GM12878 (cell line): ENCODE measurements around the gene ARMC2. TPM values are rescaled to one million over a fixed set of nuclear protein-coding genes. Genes with fewer than 3 reads are reported as not detected.

Source experiments
- ATAC-seq: fragments of 200-7000 bp; cut with Tn5 transposase; 3 replicates; pipeline ENCODE4 v1.9.1; 2020; ENCODE audit warnings: mild to moderate bottlenecking, moderate library complexity
- BruUV-seq: library from RNA; stranded (reverse); fragments of 400-500 nt; replicated peaks from 2 replicates; lab custom pipeline; 2021; lab: Mats Ljungman, UMichigan
- CTCF ChIA-PET: fragments of 300-600 bp; sonication (Branson Sonifier 250); formaldehyde crosslinking; extraction: SDS; loops from one replicate; lab custom pipeline; 2021; ENCODE audit warnings: inconsistent platforms; lab: Yijun Ruan, JAX
- POLR2A ChIA-PET: fragments of 350-600 bp; formaldehyde crosslinking; extraction: SDS; loops from one replicate; lab custom pipeline; 2021; ENCODE audit warnings: inconsistent platforms; lab: Charles Lee
- RAD21 ChIA-PET: fragments of 300-600 bp; sonication (Branson Sonifier 250); formaldehyde crosslinking; loops from one replicate; lab custom pipeline; 2023; ENCODE audit warnings: antibody characterized with exemption; ENCODE audit not compliant: unreplicated experiment; lab: Charles Lee
- SMC1A ChIA-PET: fragments of 300-600 bp; sonication (Branson Sonifier 250); formaldehyde crosslinking; loops from one replicate; lab custom pipeline; 2023; ENCODE audit not compliant: unreplicated experiment, uncharacterized antibody; lab: Charles Lee
- DNase-seq: peaks from one replicate; pipeline ENCODE4 v3.0.0-alpha.2; 2011; ENCODE audit warnings: low read depth, low spot score
- FAIRE-seq: peaks from 3 replicates; lab custom pipeline; 2011; peaks lifted over from hg19 to GRCh38; lab: Jason Lieb, UNC
- H2AFZ ChIP-seq: 2 replicates; pipeline ENCODE4 v1.6.0; 2011; ENCODE audit warnings: low read depth, low read length, control low read depth; ENCODE audit not compliant: control insufficient read depth
- H3K27ac ChIP-seq: 2 replicates; pipeline ENCODE4 v1.5.1; 2011; ENCODE audit warnings: control low read depth; ENCODE audit not compliant: control insufficient read depth, insufficient read depth
- H3K27me3 ChIP-seq, 2 experiments: replicated peaks in 1 of 2; 2 replicates each; pipeline versions ENCODE4 v1.6.0 to v1.6.1; 2011; ENCODE audit warnings: low read length in 1 of 2; ENCODE audit not compliant: control insufficient read depth in 2 of 2, insufficient read depth in 2 of 2
- H3K36me3 ChIP-seq, 2 experiments: 2 replicates each; pipeline ENCODE4 v1.5.1; 2011; ENCODE audit warnings: low read length in 1 of 2; ENCODE audit not compliant: control insufficient read depth in 2 of 2, insufficient read depth in 2 of 2
- H3K4me1 ChIP-seq: 2 replicates; pipeline ENCODE4 v1.6.1; 2011; ENCODE audit warnings: mild to moderate bottlenecking, low read length, moderate library complexity, mixed read lengths; ENCODE audit not compliant: control insufficient read depth, insufficient read depth
- H3K4me2 ChIP-seq: 2 replicates; pipeline ENCODE4 v1.6.0; 2011; ENCODE audit warnings: control low read depth; ENCODE audit not compliant: control insufficient read depth, insufficient read depth
- H3K4me3 ChIP-seq: fragments of 200-600 bp; sonication (generic); 2 replicates; pipeline ENCODE4 v1.5.1; 2016
- H3K79me2 ChIP-seq: 2 replicates; pipeline ENCODE4 v1.6.0; 2011; ENCODE audit warnings: low read length; ENCODE audit not compliant: control insufficient read depth, insufficient read depth
- H3K9ac ChIP-seq: 2 replicates; pipeline ENCODE4 v1.8.0; 2011; ENCODE audit warnings: low read length, control low read depth, mixed read lengths; ENCODE audit not compliant: control insufficient read depth, insufficient read depth
- H3K9me3 ChIP-seq: replicated peaks from 3 replicates; pipeline ENCODE4 v1.5.1; 2011; ENCODE audit warnings: mild to moderate bottlenecking, low read length; ENCODE audit not compliant: control insufficient read depth, insufficient read depth
- H4K20me1 ChIP-seq: 2 replicates; pipeline ENCODE4 v1.6.0; 2011; ENCODE audit not compliant: control insufficient read depth, insufficient read depth
- NFIC ChIP-seq: IDR thresholded peaks from 2 replicates; pipeline ENCODE4 v1.6.1; 2012; ENCODE audit warnings: low read depth, mild to moderate bottlenecking, inconsistent platforms, low read length, moderate library complexity
- RAD51 ChIP-seq: fragments of 450-650 bp; IDR thresholded peaks from 2 replicates; pipeline ENCODE4 v1.6.1; 2016; ENCODE audit warnings: moderate library complexity, mild to moderate bottlenecking, inconsistent platforms
- RUNX3 ChIP-seq: IDR thresholded peaks from 2 replicates; pipeline ENCODE4 v1.6.1; 2012; ENCODE audit warnings: low read length, inconsistent platforms
- SP1 ChIP-seq: IDR thresholded peaks from one replicate; pipeline ENCODE4 v1.6.1; 2011; ENCODE audit warnings: low read depth, low read length
- SUPT20H ChIP-seq: IDR thresholded peaks from 2 replicates; pipeline ENCODE4 v1.6.1; 2011; ENCODE audit warnings: low read depth, mild to moderate bottlenecking, low read length, moderate library complexity, borderline replicate concordance; ENCODE audit not compliant: control insufficient read depth
- ZNF384 ChIP-seq: IDR thresholded peaks from 2 replicates; pipeline ENCODE4 v1.6.1; 2012; ENCODE audit warnings: low read depth, mild to moderate bottlenecking, low read length, improper control_type of control experiment, borderline replicate concordance
- in situ Hi-C: fragments of 300-500 bp; cut with MboI; formaldehyde crosslinking; loops from 9 replicates; pipeline ENCODE4 v1.14.3; 2018; ENCODE audit warnings: mixed read lengths
- intact Hi-C: fragments of 100-400 bp; cut with micrococcal nuclease; formaldehyde crosslinking; loops from one replicate; pipeline ENCODE4 v1.14.2; 2022; ENCODE audit not compliant: unreplicated experiment
- polyA plus RNA-seq, 11 experiments: library from polyadenylated mRNA; depleted of rRNA in 4 of 11; unstranded in 6 of 11; stranded (reverse) in 5 of 11; fragments of >200 nt; fragmentation: Nextera tagmentation in 4 of 11; fragmentation: Illumina TruSeq in 1 of 11; extraction: Ambion mirVana in 4 of 11; extraction: Trizol in 1 of 11; gene quantifications; 1 replicate in 1 of 11; 2 replicates in 10 of 11; pipeline versions ENCODE4 v1.2.1 to v1.2.3, GENCODE V29; 2011 to 2016; ENCODE audit warnings: inconsistent platforms in 2 of 11, missing spikeins in 2 of 11, low read depth in 1 of 11
- total RNA-seq, 4 experiments: library from RNA; depleted of rRNA in 3 of 4; stranded (reverse); fragments of >200 nt in 3 of 4; fragmentation: Illumina TruSeq in 1 of 4; extraction: Trizol in 1 of 4; gene quantifications; 2 replicates each; pipeline versions ENCODE4 v1.2.1 to v1.2.3, GENCODE V29; 2013 to 2021
- TF ChIP-seq, protein P1 (sequence below): fragments of 450-650 bp; formaldehyde crosslinking; IDR thresholded peaks from 2 replicates; pipeline ENCODE4 v1.5.0; 2022; ENCODE audit warnings: mild to moderate bottlenecking, missing genetic modification characterization
- TF ChIP-seq, protein P2 (sequence below): IDR thresholded peaks from 2 replicates; pipeline ENCODE4 v1.6.1; 2011; ENCODE audit warnings: low read depth, low read length, improper control_type of control experiment, borderline replicate concordance
- TF ChIP-seq, protein P3 (sequence below): fragments of 450-650 bp; IDR thresholded peaks from 2 replicates; pipeline ENCODE4 v1.6.1; 2017; ENCODE audit warnings: low read depth, mild to moderate bottlenecking, moderate library complexity
- TF ChIP-seq, protein P4 (sequence below): IDR thresholded peaks from 2 replicates; pipeline ENCODE4 v1.6.1; 2012; ENCODE audit warnings: low read depth, low read length, improper control_type of control experiment

Gene ARMC2
- total and polyA plus RNA-seq, 10 of the 15 experiments (the other 5 are each of a cell fraction or from before 2014, with no cell fraction given) = 0.06 to 0.33 (median 0.21) TPM; not detected in 5

DNA sequence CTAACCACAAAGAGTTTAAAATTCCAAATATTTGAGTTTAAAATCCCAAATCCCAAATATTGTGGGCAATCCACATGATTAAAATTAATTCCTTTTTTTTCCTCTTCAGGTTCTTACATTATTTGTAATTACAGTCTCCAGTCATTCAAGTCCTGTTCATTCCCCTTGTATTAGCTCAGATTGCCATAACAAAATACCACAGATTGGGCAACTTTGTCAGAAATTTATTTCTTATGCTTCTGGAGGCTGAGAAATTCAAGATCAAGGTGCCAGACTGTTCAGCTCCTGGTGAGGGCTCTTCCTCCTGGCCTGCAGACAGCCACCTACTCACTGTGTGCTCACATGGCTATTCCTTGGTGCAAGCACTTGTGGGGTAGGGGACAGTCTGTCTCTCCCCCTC, 105.5 kb downstream of the ARMC2 start:
- no peak overlapping the region for H3K4me3 ChIP-seq
- no peaks in the 10 kb centered on the region for H4K20me1 ChIP-seq
- peaks cover 2 to 7% of the 10 kb centered on the region in 2 experiments; a peak in 3 of 4 replicates for H3K27me3 ChIP-seq
- H3K27ac ChIP-seq = no peak overlapping the region
- intact Hi-C loops (no loop called here), in situ Hi-C loops (no loop called here)
- DNase-seq = no peak
- no peaks in the 10 kb centered on the region for H3K79me2 ChIP-seq
- ATAC-seq = no peak
- no peaks in the 10 kb centered on the region for H3K36me3 ChIP-seq
- ChIA-PET SMC1A (interaction anchor here (1.4 kb wide), 1 partner anchor 22 kb away, joined by 3 read pairs; no protein-coding TSS in a partner anchor), RAD21 (no interaction called here), CTCF (interaction anchor here (1.5 kb wide), 1 partner anchor 36 kb away, joined by 5 read pairs; no protein-coding TSS in a partner anchor), POLR2A (no interaction called here)
- H3K4me2 ChIP-seq = no peak overlapping the region
- no peaks in the 10 kb centered on the region for H3K9me3 ChIP-seq
- no peak overlapping the region for H2AFZ ChIP-seq
- TF ChIP-seq, protein P1, sequence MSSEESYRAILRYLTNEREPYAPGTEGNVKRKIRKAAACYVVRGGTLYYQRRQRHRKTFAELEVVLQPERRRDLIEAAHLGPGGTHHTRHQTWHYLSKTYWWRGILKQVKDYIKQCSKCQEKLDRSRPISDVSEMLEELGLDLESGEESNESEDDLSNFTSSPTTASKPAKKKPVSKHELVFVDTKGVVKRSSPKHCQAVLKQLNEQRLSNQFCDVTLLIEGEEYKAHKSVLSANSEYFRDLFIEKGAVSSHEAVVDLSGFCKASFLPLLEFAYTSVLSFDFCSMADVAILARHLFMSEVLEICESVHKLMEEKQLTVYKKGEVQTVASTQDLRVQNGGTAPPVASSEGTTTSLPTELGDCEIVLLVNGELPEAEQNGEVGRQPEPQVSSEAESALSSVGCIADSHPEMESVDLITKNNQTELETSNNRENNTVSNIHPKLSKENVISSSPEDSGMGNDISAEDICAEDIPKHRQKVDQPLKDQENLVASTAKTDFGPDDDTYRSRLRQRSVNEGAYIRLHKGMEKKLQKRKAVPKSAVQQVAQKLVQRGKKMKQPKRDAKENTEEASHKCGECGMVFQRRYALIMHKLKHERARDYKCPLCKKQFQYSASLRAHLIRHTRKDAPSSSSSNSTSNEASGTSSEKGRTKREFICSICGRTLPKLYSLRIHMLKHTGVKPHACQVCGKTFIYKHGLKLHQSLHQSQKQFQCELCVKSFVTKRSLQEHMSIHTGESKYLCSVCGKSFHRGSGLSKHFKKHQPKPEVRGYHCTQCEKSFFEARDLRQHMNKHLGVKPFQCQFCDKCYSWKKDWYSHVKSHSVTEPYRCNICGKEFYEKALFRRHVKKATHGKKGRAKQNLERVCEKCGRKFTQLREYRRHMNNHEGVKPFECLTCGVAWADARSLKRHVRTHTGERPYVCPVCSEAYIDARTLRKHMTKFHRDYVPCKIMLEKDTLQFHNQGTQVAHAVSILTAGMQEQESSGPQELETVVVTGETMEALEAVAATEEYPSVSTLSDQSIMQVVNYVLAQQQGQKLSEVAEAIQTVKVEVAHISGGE = no peak
- TF ChIP-seq, protein P2, sequence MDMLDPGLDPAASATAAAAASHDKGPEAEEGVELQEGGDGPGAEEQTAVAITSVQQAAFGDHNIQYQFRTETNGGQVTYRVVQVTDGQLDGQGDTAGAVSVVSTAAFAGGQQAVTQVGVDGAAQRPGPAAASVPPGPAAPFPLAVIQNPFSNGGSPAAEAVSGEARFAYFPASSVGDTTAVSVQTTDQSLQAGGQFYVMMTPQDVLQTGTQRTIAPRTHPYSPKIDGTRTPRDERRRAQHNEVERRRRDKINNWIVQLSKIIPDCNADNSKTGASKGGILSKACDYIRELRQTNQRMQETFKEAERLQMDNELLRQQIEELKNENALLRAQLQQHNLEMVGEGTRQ = no peak
- TF ChIP-seq RAD51 (no peak), NFIC (no peak), ZNF384 (no peak), RUNX3 (no peak), SP1 (no peak), SUPT20H (no peak)
- TF ChIP-seq, protein P3, sequence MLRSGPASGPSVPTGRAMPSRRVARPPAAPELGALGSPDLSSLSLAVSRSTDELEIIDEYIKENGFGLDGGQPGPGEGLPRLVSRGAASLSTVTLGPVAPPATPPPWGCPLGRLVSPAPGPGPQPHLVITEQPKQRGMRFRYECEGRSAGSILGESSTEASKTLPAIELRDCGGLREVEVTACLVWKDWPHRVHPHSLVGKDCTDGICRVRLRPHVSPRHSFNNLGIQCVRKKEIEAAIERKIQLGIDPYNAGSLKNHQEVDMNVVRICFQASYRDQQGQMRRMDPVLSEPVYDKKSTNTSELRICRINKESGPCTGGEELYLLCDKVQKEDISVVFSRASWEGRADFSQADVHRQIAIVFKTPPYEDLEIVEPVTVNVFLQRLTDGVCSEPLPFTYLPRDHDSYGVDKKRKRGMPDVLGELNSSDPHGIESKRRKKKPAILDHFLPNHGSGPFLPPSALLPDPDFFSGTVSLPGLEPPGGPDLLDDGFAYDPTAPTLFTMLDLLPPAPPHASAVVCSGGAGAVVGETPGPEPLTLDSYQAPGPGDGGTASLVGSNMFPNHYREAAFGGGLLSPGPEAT = no peak
- TF ChIP-seq, protein P4, sequence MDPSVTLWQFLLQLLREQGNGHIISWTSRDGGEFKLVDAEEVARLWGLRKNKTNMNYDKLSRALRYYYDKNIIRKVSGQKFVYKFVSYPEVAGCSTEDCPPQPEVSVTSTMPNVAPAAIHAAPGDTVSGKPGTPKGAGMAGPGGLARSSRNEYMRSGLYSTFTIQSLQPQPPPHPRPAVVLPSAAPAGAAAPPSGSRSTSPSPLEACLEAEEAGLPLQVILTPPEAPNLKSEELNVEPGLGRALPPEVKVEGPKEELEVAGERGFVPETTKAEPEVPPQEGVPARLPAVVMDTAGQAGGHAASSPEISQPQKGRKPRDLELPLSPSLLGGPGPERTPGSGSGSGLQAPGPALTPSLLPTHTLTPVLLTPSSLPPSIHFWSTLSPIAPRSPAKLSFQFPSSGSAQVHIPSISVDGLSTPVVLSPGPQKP = no peak
- no peak for FAIRE-seq
- BruUV-seq = no TSS peak
- H3K4me1 ChIP-seq = no peaks in the 10 kb centered on the region
- H3K9ac ChIP-seq = no peak overlapping the region
